Stimulated activated CD8-positive, alpha-beta memory T cell treated with anti-CD3 and anti-CD28 coated beads, Interleukin-12 subunit alpha, Interleukin-12 subunit beta, amount 100 ng/mL, for 24 hours (primary cell): ENCODE data around the gene CNDP2.

ENCODE experiments used
- DNase-seq: peaks from one replicate; pipeline ENCODE4 v3.0.0-alpha.2; 2020; ENCODE audit errors: extremely low read depth

Gene CNDP2

DNA sequence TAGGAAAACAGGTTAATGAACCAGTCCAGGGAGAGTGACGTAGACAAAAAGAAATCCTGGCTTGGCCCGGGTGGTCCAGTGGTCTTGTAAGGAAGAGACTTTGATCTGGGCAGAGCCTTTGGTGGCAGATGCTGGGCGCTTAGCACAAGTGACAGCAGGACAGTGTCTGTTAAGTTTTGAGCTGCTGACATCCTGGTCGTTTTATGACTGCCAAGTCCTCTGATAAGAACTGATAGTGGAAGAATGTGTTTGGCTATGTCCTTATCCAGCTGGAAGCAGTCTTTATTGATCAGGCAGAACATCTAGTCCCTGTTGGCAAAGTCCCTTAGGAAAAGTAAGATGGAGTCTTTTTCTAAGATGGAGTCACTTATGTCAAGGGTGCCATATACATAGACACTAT is 74.1 kb downstream of the CNDP2 start:
- no peak for DNase-seq

DNA sequence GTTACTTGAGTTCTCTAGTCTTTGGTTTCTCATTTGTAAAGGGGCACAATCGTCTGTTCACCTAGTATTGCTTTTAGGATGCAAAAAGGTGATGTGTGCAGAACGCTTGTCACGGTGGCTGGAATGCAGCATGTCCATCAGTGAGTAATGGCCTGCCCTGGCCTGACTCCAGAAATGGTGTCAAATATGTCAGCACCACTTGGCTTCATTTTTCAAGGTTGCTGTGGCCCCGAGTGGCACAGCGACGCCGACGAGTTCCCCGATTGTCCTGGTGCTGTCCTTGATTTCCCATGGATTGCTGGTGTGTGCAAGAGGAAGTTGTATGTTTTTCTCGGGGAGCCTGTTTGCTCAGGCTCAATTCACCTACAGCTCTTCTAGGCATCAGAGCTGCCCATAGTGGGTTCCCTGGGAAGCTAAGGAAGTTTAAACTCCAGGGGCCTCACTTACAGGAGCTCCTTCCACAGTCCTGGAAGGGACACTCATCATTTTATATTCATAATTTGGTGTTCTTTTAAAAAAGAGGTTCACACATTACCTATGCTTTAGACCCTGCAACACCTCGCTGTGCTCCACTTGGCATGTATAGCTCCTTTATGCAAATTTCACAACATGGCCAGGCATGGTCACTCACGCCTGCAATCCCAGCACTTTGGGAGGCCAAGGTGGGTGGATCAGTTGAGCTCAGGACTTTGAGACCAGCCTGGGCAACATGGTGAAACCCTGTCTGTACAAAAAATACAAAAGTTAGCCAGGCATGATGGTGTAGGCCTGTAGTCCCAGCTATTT is 75.9 kb downstream of the CNDP2 start:
- DNase-seq, result no peak

DNA sequence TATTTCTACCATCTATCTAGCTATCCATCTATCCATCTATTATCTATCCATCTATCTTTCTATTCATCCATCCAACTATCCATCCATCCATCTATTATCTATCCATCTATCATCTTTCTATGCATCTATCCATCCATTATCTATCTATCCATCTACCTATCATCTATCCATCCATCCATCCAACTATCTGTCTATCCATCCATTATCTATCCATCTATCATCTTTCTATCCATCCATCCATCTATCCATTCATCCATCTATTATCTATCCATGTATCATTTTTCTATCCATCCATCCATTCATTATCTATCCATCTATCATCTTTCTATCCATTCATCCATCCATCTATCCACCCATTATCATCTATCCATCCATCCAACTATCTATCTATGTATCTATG is 76.9 kb downstream of the CNDP2 start:
- no peak for DNase-seq
